ENCODE measurements around the gene ZNF346. TPM values are rescaled to one million over a fixed set of nuclear protein-coding genes. Genes with fewer than 3 reads are reported as not detected.

ZNF346 gene
- total RNA-seq, 2 donors from 2014 or later: 9.1 to 11.2 TPM

GRCh38 chr5:177087398-177088005 lies 65.0 kb downstream of the ZNF346 start:
- peak overlapping the region; percentile 83 for H3K27ac ChIP-seq
- DNase-seq: no peak
- TF ChIP-seq CTCF (IDR thresholded peaks at IDR 0.05): no peak
- H3K36me3 ChIP-seq: no peaks in the 10 kb centered on the region
- H3K27me3 ChIP-seq: no peaks in the 10 kb centered on the region
- peak overlapping the region; percentile 54 for H3K4me3 ChIP-seq
- H3K4me1 ChIP-seq: no peaks in the 10 kb centered on the region
- intact Hi-C loops (cut with DNase I): no loop called here
- H3K9ac ChIP-seq (ENCODE audit: low read depth in 2 of 2, low read length in 2 of 2): peak overlapping the region; percentile 76 to 93
- no peaks in the 10 kb centered on the region for H3K9me3 ChIP-seq

GRCh38 chr5:177089127-177089526 lies 66.6 kb downstream of the ZNF346 start:
- intact Hi-C loops (cut with DNase I): no loop called here
- Histone ChIP-seq H3K36me3 (no peaks in the 10 kb centered on the region), H3K27me3 (no peaks in the 10 kb centered on the region), H3K9me3 (no peaks in the 10 kb centered on the region), H3K4me1 (no peaks in the 10 kb centered on the region), H3K4me3 (no peak overlapping the region), H3K27ac (no peak overlapping the region), H3K9ac (ENCODE audit: low read depth in 2 of 2, low read length in 2 of 2) (peak overlapping the region in 1 of 2 donors; percentile 74)
- DNase-seq: no peak
- TF ChIP-seq CTCF (IDR thresholded peaks at IDR 0.05): no peak

GRCh38 chr5:177089825-177090641 lies 67.5 kb downstream of the ZNF346 start:
- intact Hi-C loops (cut with DNase I): no loop called here
- Histone ChIP-seq H3K9ac (ENCODE audit: low read depth in 2 of 2, low read length in 2 of 2) (peak overlapping the region; percentile 35 to 74), H3K4me3 (no peak overlapping the region), H3K36me3 (no peaks in the 10 kb centered on the region), H3K27me3 (no peaks in the 10 kb centered on the region), H3K9me3 (no peaks in the 10 kb centered on the region), H3K4me1 (no peaks in the 10 kb centered on the region), H3K27ac (no peak overlapping the region)
- TF ChIP-seq CTCF (IDR thresholded peaks at IDR 0.05): no peak
- peak; percentile 60 for DNase-seq

- H3K9ac ChIP-seq (ENCODE audit: low read depth in 2 of 2, low read length in 2 of 2): no peak overlapping the region
- DNase-seq: no peak
- TF ChIP-seq CTCF (IDR thresholded peaks at IDR 0.05): no peak
- no peaks in the 10 kb centered on the region for H3K9me3 ChIP-seq
- H3K36me3 ChIP-seq: no peaks in the 10 kb centered on the region
- H3K27me3 ChIP-seq: no peaks in the 10 kb centered on the region
- H3K27ac ChIP-seq: no peak overlapping the region
- H3K4me1 ChIP-seq: no peaks in the 10 kb centered on the region
- no peak overlapping the region for H3K4me3 ChIP-seq
- intact Hi-C loops (cut with DNase I): no loop called here
Observed at GRCh38 chr5:177090813-177091212, 68.3 kb downstream of the ZNF346 start.

- Histone ChIP-seq H3K4me3 (no peak overlapping the region), H3K27me3 (no peaks in the 10 kb centered on the region), H3K9ac (ENCODE audit: low read depth in 2 of 2, low read length in 2 of 2) (no peak overlapping the region), H3K9me3 (no peaks in the 10 kb centered on the region), H3K27ac (no peak overlapping the region), H3K4me1 (no peaks in the 10 kb centered on the region), H3K36me3 (no peaks in the 10 kb centered on the region)
- no peak for TF ChIP-seq CTCF (IDR thresholded peaks at IDR 0.05)
- no peak for DNase-seq
- intact Hi-C loops (cut with DNase I): no loop called here
Observed at GRCh38 chr5:177091232-177091631, 68.7 kb downstream of the ZNF346 start.
